T47D (cell line): Measurements from ENCODE around the gene CDK6.
A peak's percentile ranks its signal among the peaks of the same experiment; 100 is the strongest.

Experiments used
- DNase-seq, 2 experiments: peaks; one replicate each; pipeline versions ENCODE4 v3.0.0 to v3.0.0-alpha.2; 2011 to 2012; ENCODE audit warnings: low read depth in 1 of 2, low spot score in 1 of 2
- JUND ChIP-seq: IDR thresholded peaks from 2 replicates; pipeline ENCODE4 v1.6.1; 2012; ENCODE audit warnings: low read depth
- in situ Hi-C: cut with HindIII; loops from 2 replicates; pipeline ENCODE4 v1.10.0; 2016; ENCODE audit warnings: low sequenced_read_pairs, low pct_unique_long_range_greater_than_20kb

The CDK6 gene

GRCh38 chr7:92723205-92723604 is 113.2 kb downstream of the CDK6 start:
- in situ Hi-C loops, result no loop called here
- TF ChIP-seq JUND, result no peak
- no peak for DNase-seq

GRCh38 chr7:92722541-92722940 is 113.8 kb downstream of the CDK6 start:
- DNase-seq, result no peak
- in situ Hi-C loops, result no loop called here
- TF ChIP-seq JUND, result no peak

GRCh38 chr7:92720604-92721350 is 115.6 kb downstream of the CDK6 start:
- in situ Hi-C loops, result no loop called here
- TF ChIP-seq JUND, result no peak
- DNase-seq, result no peak

- DNase-seq, result peak; percentile 9 to 58
- in situ Hi-C loops, result no loop called here
- no peak for TF ChIP-seq JUND
Observed at GRCh38 chr7:92717993-92718716, 118.2 kb downstream of the CDK6 start.

- no peak for TF ChIP-seq JUND
- DNase-seq, result no peak
Observed at GRCh38 chr7:92717623-92717992, 118.8 kb downstream of the CDK6 start.

GRCh38 chr7:92716825-92717580 is 119.4 kb downstream of the CDK6 start:
- no peak for TF ChIP-seq JUND
- in situ Hi-C loops, result no loop called here
- no peak for DNase-seq

More at GRCh38 chr7:92717623-92717992, 118.8 kb downstream of the CDK6 start:
- in situ Hi-C loops, result no loop called here

GRCh38 chr7:92715963-92716362 is 120.4 kb downstream of the CDK6 start:
- DNase-seq, result no peak
- in situ Hi-C loops, result no loop called here
- no peak for TF ChIP-seq JUND

- no peak for DNase-seq
- TF ChIP-seq JUND, result no peak
- in situ Hi-C loops, result no loop called here
Observed at GRCh38 chr7:92714767-92715166, 121.6 kb downstream of the CDK6 start.

- TF ChIP-seq JUND, result no peak
- in situ Hi-C loops, result no loop called here
- no peak for DNase-seq
Observed at GRCh38 chr7:92714280-92714679, 122.1 kb downstream of the CDK6 start.

GRCh38 chr7:92709912-92710311 is 126.5 kb downstream of the CDK6 start:
- DNase-seq, result no peak
- in situ Hi-C loops, result no loop called here
- no peak for TF ChIP-seq JUND

- DNase-seq, result no peak
- TF ChIP-seq JUND, result no peak
- in situ Hi-C loops, result no loop called here
Observed at GRCh38 chr7:92709150-92709549, 127.2 kb downstream of the CDK6 start.

- DNase-seq, result no peak
Observed at GRCh38 chr7:92708111-92709042, 128.0 kb downstream of the CDK6 start.

More at GRCh38 chr7:92708111-92709042, 128.0 kb downstream of the CDK6 start:
- in situ Hi-C loops, result no loop called here
- no peak for TF ChIP-seq JUND
